GM08714 (cell line): ENCODE data around the gene C10orf53.

Experiments used
- H3K4me3 ChIP-seq: fragments of 200-500 bp; sonication (Bioruptor generic); 2 replicates; pipeline ENCODE4 v1.5.1; 2014; ENCODE audit warnings: mild to moderate bottlenecking, low read length, inconsistent platforms
- ZNF274 ChIP-seq: IDR thresholded peaks from 2 replicates; pipeline ENCODE4 v1.6.1; 2012; ENCODE audit warnings: mild to moderate bottlenecking, low read depth, low read length

The C10orf53 gene

DNA sequence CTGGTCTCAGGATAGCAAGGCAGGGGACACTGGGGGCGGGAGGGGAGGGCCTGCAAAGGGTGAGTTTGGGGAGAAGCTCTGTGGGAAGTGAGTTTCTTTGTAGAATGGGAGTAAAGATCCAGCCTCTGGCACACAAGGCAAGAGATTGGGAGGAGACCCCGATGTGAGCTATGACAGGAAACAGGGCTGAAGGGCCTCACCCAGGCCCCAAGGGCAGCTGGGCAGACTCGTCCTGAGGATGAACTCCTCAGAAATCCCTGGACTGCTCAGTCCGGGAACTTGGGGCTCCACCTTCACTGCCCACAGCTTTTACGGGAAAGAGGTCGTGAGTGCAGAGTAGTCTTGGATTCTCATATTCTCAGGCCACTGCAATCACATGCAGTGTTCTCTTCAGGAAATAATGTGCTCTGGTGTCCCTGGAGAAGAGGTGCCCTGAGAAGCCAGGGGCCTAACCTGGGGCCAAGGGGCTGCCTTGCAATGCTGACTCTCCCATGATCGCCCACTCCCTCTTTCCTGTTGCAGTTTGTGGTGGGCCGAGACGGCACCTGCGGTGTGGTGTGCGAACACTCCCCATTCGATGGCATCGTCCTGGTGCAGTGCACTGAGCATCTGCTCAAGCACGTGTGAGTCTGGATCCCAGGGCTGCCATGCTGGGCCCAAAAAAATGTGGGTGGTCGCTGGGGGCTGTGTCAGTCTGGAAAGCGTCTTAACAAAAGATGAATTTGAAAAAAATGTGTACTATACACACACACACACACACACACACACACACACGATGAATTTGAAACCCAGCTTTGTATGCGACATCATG is 31.3 kb upstream of the C10orf53 start:
- H3K4me3 ChIP-seq: no peak overlapping the region
- TF ChIP-seq ZNF274: no peak

DNA sequence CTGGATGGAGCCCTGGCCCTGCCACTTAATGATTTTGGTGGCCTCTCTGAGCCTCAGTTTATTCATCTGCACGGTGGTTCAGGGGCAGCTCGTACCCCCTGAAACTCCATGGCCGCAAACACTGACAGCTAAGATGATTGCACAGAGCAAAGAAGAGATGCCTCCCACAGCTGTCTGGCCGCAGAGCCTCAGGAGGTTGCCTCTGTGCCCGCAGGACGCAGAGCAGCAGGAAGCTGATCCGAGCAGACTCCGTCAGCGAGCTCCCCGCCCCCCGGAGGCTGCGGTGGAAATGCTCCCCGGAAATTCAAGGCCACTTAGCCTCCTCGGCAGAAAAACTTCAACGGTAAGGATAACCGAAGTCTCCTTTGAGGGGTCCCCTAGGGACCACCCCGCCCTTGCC is 30.2 kb upstream of the C10orf53 start:
- H3K4me3 ChIP-seq: no peak overlapping the region
- TF ChIP-seq ZNF274: no peak

DNA sequence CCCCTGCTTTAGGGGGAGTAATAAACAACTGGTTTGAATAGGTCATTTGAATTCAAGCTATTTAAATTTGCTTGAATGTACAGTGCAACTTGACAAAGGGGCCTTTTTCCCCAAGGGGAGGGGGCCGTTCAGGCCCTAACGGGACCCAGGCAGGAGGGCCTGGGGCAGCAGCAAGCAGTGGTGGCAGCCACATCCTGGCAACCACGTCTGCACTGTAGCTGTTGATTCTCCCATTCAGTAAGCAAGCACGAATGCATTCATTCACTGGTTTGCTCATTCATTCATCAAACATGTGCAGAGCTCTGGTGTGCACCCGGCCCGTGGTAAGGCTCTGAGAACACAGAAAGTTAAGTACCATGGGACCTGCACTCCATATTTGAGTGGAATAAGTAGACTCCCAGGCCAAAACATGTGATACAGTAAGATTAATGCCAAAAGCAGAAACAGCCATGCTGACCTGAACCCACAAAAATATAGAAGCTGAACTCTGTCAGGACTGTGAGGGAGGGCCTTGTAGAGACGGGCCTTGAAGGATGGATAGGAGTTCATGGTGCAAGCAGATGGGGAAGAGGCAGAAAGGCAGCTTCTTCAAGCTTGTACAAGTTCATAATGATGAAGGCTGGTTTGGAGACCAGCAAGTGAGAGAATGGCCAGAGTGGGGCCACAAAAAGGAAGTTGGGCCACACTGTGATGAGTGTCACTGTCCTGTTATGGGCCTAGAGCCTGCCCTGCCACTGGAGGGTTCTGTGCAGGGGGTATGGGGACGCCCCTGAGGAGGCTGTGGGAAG is 29.3 kb upstream of the C10orf53 start:
- no peak overlapping the region for H3K4me3 ChIP-seq
- TF ChIP-seq ZNF274: no peak

DNA sequence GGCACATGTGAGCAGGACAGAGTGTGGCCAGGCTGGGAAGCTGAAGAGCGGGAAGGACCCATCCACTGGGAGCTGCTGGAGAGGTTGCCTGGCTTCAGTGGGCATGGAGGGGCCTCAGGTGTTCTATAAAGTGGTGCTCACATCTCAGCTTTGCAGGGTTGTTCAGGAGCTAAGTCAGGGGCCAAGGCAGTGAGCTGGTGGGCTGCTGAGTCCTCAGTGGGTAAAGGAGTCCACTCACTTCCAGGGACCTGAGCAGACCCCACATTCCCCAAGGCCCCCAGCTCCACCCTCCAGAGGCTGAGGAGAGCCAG is 28.8 kb upstream of the C10orf53 start:
- TF ChIP-seq ZNF274: no peak
- H3K4me3 ChIP-seq: no peak overlapping the region

DNA sequence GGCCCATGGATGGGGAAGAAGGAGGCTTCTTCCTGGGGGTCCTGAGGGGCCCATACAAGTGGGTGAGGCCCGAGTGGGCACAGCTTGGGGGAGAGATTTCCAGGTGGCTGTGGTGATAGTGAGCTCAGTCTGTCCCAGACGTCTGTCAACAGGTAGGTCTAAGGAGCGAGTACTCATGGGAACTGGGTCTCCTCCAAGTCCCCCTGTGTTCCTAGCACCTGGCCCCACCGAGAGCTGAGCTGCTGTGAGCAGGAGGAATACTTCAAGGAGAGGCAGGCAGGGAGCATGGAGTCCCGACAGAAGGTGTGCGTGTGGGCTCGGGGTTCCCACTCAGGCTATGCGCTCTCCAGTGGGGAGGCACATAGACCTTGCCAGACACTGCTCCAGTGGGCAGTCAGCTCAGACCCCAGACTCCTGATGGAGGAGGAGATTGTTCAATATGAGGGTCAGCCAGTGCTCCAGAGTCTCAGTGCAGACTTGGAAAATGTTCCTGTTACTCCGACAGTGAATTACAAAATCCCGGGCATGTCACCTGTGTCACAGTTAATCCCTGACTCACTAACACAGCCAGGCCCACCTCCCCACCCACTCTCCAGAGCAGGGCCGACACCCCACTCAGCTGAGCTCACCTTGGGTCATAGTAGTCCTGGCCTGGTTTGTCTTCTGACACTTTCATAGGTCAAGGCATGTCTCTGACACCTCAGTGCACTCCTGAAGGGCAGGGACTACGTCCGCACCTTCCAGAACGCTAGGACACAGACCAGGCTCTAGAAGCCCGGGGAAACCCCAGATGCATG is 28.2 kb upstream of the C10orf53 start:
- H3K4me3 ChIP-seq: no peak overlapping the region
- TF ChIP-seq ZNF274: no peak

DNA sequence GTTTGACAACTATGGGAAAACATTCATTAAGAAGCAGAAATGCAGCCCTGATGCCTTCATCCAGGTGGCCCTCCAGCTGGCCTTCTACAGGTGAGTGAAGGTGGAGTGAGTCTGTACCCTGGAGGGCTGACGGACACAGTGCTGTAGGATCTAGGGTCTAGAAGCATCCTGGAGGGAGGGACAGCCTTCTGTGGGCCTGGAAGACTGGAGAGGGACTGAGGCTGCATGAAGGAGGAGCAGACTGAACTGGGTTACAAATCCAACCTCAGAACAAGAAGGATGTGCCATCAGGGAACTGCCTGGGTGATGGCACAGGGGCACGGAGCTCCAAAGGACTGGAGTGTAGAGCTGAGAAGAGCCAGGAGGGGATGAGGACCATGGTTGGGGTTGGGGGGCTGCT is 27.5 kb upstream of the C10orf53 start:
- TF ChIP-seq ZNF274: no peak
- H3K4me3 ChIP-seq: no peak overlapping the region

DNA sequence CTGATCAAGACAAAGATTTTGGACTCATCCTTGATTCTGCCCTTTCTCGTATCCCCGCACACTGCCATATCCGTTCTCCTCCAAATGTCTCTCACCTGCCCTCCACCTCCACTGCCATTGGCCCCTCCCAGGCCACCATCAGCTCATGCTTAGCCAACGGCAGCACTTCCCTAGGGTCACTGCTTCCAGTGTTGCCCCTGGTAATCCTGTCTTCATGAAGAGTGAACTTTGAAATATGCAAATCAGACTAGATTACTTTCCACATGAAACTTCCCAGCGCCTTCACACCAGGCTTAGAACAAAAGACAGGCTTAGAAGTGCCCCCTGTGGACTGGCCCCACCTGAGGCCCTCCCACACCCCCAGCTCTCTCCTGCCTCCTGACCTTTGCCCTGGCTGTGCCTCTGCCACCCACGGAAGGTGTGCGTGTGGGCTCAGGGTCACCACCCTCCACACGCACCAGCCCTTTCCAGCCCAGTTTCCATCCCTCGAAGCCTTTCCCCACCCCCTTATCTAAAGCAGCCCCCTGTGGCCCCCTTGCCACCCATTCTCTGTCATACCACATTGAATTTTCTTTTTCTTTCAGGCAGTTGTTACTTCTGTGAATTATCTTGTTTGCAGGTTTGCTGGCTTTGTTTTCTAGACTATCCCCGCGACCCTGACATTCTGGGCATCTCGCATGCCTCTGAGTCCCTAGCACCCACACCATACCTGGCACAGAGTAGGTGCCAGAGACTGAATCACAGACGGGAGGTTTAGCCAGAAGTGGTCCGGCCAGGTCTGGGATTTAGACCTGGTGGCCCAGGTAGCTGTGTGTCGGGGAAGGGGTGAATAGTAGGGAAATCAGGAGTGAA is 26.8 kb upstream of the C10orf53 start:
- no peak for TF ChIP-seq ZNF274
- H3K4me3 ChIP-seq: no peak overlapping the region

DNA sequence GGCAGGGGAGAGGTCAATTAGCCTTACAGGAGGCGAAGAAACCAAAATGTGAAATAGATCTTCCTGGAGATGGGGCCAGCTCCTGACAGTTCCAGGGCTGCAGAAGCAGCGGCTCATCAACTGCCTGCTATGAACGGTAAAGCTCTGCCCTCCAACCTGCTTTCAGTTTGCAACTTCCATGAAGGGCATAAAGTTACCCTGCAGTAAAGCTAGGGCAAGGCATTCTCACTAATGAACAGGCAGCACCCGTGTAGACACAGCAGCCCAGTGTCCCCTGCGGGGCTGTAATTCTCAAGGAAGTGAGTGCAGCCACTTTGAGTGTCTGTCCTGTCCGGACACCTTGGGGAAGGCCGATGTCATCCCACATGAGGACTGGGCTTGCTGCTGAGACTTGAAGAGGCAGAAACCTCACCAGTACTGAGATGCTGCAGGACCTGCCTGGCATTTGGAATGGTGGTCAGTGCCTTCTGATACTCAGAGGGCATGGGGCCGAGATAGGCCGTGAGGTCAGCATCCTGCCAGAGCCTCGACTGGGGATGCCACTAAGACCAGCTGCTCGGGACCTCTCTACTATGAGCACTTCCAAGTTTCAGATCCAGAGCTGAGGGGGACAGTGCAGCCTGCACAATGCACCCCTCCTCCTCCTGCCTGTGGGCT is 26.1 kb upstream of the C10orf53 start:
- TF ChIP-seq ZNF274: no peak
- H3K4me3 ChIP-seq: no peak overlapping the region

DNA sequence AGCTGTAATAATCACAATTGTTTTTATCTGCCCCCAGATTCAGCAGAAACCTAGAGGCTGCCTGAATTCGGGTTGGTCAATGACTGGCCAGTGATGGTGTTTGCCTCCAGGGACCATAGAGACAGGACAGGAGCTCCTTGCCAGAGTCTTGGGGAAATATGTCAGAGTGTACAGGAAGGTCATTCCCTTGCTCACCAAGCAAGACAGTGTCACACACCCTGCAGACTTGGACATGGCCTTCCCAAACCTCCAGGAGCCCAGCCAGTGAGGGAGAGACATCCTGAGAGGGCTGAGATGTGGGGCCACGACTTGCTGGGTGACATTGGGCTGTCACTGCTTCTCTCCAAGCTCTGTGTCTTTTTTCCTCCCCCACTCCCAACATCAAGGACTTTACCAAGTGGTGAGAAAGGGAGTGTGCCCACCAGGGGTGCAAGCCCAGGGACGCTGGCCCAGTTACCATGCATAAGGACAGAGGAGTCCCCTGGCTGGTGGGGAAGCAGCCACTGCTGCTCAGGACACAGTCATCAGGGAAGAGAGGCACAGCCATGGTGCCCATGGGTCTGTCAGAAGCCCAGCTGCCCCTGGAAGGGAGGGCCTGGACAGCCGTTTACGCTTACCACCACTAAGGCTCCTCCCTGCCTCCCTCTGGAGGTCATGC is 25.3 kb upstream of the C10orf53 start:
- TF ChIP-seq ZNF274: no peak
- H3K4me3 ChIP-seq: no peak overlapping the region

DNA sequence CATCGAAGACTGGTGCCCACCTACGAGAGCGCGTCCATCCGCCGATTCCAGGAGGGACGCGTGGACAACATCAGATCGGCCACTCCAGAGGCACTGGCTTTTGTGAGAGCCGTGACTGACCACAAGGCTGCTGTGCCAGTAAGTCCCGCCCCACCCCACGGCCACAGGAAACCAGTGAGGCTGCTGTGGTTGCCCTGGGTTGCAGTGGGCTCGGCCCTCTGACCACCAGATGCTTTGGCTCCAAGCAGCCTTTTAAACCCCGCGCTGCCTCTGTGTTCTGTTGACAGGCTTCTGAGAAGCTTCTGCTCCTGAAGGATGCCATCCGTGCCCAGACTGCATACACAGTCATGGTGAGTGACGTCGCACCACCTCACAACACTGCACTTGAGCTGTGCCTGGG is 24.4 kb upstream of the C10orf53 start:
- TF ChIP-seq ZNF274: no peak
- H3K4me3 ChIP-seq: no peak overlapping the region

DNA sequence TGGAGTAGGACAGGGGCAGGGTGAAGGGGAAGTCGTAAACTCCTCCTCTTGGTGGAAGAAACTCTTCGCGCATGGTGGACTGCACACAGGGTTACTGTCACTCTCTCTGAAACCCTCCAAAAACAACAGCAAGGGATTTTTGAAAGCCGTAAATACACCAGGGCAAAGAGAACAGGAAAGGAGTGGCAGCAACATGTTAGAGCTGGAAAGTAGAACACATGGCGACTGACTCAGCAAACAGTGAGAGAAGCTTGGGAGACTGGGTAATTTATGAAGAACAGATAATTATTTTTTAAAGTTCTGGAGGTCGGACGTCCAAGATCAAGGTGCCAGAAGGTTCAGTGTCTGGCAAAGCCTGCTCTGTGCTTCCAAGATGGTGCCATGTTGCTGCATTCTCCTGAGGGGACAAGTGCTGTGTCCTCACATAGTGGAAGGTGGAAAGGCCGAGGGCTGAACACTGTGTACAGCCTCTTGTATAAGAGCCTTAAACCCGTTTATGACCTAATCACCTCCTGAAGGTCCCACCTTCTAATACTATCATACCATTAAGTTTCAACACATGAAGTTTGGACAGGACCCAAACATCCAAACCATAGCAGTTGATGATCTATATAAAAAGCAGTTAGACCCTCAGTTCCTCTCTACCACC is 22.5 kb upstream of the C10orf53 start:
- H3K4me3 ChIP-seq: no peak overlapping the region
- no peak for TF ChIP-seq ZNF274

DNA sequence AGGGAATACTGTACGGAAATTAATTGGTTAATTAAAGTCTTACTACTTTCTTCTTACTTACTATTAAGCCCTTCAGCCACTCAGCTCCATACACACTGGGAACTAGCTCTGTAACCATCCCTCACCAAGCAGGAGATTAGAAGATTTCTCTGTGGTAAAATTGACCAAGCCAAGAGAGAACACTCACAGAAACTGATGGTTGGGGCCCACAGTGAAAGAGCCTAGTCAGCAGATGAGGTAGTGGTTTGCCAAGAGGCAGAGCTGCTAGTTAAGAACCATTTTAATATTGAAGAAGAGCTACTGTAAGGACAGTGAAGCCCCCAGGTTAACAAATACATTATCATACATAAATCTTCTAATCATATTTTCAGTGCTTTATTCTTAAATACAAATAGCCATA is 21.8 kb upstream of the C10orf53 start:
- TF ChIP-seq ZNF274: no peak
- no peak overlapping the region for H3K4me3 ChIP-seq

DNA sequence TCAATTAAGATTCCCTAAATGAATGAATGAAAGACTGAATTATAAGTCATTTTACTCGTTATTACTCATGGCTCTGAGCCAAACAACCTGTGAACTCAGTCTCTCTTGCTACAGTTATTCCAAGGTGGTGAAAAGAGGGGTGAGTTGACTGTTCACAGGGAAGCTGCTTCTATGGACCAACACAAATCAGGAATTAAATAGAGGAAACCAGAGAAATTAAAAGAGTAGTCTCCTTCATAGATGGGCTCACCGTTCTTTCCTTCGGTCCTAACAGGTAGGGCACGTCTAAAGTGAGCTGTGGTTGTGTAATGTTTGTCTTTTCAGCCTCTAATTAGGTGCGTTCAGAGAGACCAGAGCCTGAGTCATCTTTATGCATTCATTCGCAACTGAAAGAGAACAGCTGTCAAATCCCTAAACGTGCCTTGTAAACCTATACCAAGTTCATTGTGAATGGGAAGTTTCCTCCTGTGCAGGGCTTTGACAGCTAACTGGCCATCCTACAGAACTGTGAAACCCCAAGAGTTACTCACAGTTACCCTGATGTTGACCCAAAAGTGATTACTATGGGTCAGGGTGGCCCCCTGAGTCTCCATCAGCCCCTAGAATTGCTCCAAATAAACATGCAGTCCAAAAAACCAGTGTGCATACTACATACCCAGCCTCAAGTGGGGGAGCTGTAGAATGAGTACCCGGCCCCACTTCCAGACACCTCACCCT is 18.2 kb upstream of the C10orf53 start:
- TF ChIP-seq ZNF274: no peak

More for the DNA sequence above, 18.2 kb upstream of the C10orf53 start:
- H3K4me3 ChIP-seq: no peak overlapping the region
